Skeletal muscle tissue (tissue), 4 donors: Measurements from ENCODE around the gene IGSF21. TPM values are rescaled to one million over a fixed set of nuclear protein-coding genes. Genes with fewer than 3 reads are reported as not detected.

Experiments used
- H3K27ac ChIP-seq: one replicate; pipeline ENCODE4 v1.7.0; 2013; ENCODE audit warnings: mild to moderate bottlenecking, low read depth, low read length, inconsistent platforms
- H3K27me3 ChIP-seq, 3 donors: one replicate each; pipeline ENCODE4 v1.7.0; 2013; ENCODE audit warnings: low read length in 3 of 3; ENCODE audit not compliant: control insufficient read depth in 3 of 3, insufficient read depth in 3 of 3
- H3K36me3 ChIP-seq, 3 donors: one replicate each; pipeline ENCODE4 v1.7.0; 2013; ENCODE audit warnings: low read length in 3 of 3; ENCODE audit not compliant: control insufficient read depth in 3 of 3, insufficient read depth in 3 of 3
- H3K4me1 ChIP-seq, 3 donors: one replicate each; pipeline ENCODE4 v1.7.0; 2013; ENCODE audit warnings: low read length in 3 of 3, mild to moderate bottlenecking in 3 of 3; ENCODE audit not compliant: control insufficient read depth in 3 of 3, insufficient read depth in 3 of 3
- H3K4me3 ChIP-seq, 3 donors: one replicate each; pipeline ENCODE4 v1.7.0; 2013; ENCODE audit warnings: low read length in 3 of 3
- H3K9ac ChIP-seq, 3 donors: one replicate each; pipeline ENCODE4 v1.7.0; 2013; ENCODE audit warnings: low read length in 3 of 3, mild to moderate bottlenecking in 3 of 3, moderate library complexity in 2 of 3, low read depth in 1 of 3
- H3K9me3 ChIP-seq, 3 donors: one replicate each; pipeline ENCODE4 v1.7.0; 2013; ENCODE audit warnings: low read length in 3 of 3; ENCODE audit not compliant: control insufficient read depth in 3 of 3
- total RNA-seq: library from RNA; depleted of rRNA; stranded (reverse); fragments of >200 nt; gene quantifications from one replicate; pipeline ENCODE4 v1.2.3, GENCODE V29; 2014
- donor health status: Osteomylitis.

The IGSF21 gene
- total RNA-seq, 1 donor from 2014 or later, result not detected

DNA sequence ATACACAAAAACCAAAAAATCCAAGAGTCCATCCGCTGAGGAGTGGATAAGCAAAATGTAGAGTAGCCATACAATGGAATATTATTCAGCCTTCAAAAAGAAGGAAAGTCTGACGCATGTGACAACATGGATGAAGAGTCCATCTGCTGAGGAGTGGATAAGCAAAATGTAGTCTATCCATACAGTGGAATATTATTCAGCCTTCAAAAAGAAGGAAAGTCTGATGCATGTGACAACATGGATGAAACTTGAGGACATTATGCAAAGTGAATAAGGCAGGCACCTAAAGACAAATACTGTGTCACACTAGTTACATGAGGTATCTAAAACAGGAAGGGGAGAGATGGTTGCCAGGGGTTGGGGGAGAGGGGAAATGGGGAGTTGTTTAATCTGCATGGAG is 14.0 kb upstream of the IGSF21 start:
- no peak overlapping the region for H3K27ac ChIP-seq
- peaks cover 10 to 30% (median 24%) of the 10 kb centered on the region in 3 donors for H3K27me3 ChIP-seq
- no peak overlapping the region for H3K9ac ChIP-seq
- no peaks in the 10 kb centered on the region for H3K4me1 ChIP-seq
- no peak overlapping the region for H3K4me3 ChIP-seq
- H3K36me3 ChIP-seq, result no peaks in the 10 kb centered on the region
- peaks cover 0 to 3% (median 0%) of the 10 kb centered on the region in 3 donors for H3K9me3 ChIP-seq

DNA sequence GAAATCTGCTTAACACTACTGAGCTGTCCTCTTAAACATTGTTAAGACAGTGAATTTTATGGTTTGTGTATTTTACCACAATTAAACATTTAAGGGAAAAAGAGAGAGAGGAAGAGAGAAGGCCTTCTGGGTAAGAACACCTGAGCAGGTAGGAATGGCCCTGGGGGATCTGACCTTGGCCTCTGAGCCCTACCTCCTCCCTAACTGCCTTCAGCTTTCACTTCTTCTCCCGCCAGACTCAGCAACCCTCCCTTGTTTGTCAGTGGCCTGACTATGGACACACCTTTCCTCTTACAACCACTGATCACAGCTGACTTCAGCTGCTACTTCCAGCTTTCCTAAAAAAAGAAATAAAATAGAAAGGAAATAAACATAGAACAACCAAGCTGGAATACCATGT is 13.5 kb upstream of the IGSF21 start:
- Histone ChIP-seq H3K4me1 (no peaks in the 10 kb centered on the region), H3K36me3 (no peaks in the 10 kb centered on the region), H3K9me3 (peaks cover 0 to 4% (median 0%) of the 10 kb centered on the region in 3 donors), H3K4me3 (no peak overlapping the region), H3K27ac (no peak overlapping the region), H3K27me3 (peaks cover 10 to 30% (median 25%) of the 10 kb centered on the region in 3 donors), H3K9ac (no peak overlapping the region)

DNA sequence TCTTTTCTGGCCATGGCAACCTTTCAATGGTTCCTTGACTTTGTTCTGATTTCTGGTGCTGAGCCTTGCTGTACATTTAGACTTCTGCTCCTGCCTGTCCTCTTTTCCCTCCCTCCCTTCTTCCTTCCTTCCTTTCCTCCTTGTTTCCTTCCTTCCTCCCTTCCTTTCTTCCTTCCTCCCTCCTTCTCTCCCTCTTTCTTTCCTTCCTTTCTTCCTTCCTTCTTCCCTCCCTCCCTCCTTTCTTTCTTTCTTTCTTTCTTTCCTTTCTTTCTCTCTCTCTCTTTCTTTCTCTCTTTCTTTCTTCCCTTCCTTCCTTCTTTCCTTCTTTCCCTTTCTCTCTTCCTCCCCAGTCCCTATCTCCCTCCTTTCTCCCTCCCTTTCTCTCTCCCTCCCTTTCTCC is 10.4 kb upstream of the IGSF21 start:
- H3K9me3 ChIP-seq, result peaks cover 0 to 4% (median 0%) of the 10 kb centered on the region in 3 donors
- peaks cover 10 to 24% (median 21%) of the 10 kb centered on the region in 3 donors for H3K27me3 ChIP-seq

DNA sequence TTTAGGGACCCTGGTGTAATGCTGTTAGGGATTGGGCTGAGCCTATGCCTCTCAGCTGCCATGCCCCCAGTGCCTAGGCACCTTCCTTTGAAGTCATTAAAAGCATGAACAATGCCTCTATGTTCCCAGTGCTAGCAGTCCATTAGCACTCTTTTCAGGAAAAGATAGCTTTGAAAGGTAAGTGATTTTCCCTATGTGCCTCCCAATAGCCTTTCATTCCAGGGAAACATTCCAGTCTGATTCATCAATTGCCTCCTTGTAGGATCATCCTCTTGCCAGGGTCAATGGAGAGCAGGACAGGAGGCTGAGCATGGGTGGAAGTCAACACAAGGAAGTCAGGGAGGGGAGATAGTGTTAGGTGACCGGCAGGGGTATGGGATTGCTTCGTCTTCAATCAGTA is 8.6 kb upstream of the IGSF21 start:
- H3K36me3 ChIP-seq, result no peaks in the 10 kb centered on the region
- H3K9me3 ChIP-seq, result peaks cover 0 to 4% (median 0%) of the 10 kb centered on the region in 3 donors
- H3K27me3 ChIP-seq, result peaks cover 10 to 33% (median 21%) of the 10 kb centered on the region in 3 donors
- H3K4me1 ChIP-seq, result no peaks in the 10 kb centered on the region
- H3K9ac ChIP-seq, result no peak overlapping the region
- no peak overlapping the region for H3K4me3 ChIP-seq
- H3K27ac ChIP-seq, result no peak overlapping the region

More for the DNA sequence above, 10.4 kb upstream of the IGSF21 start:
- Histone ChIP-seq H3K4me3 (no peak overlapping the region), H3K4me1 (no peaks in the 10 kb centered on the region), H3K27ac (no peak overlapping the region), H3K36me3 (no peaks in the 10 kb centered on the region), H3K9ac (no peak overlapping the region)

DNA sequence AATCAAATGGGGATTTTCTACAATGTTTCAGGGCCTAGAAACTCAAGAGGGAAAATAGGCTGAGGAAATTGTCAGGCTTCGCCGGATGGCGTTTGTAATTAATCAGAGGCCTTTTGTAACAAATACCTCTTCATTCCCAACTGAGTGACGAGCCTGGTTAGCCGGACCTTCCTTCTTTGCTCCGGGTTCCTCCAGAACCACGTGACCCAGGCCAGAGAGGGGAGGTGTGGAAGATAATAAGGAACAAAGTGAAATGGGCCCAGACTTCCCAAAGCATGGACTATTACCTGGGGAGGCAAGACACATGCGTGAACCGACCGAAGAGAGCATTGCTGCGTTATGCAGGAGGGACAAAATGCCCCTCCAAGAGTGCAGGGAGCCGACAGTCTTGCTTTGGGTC is 7.5 kb upstream of the IGSF21 start:
- Histone ChIP-seq H3K4me3 (no peak overlapping the region), H3K9me3 (peaks cover 0 to 4% (median 0%) of the 10 kb centered on the region in 3 donors), H3K27me3 (peaks cover 11 to 43% (median 28%) of the 10 kb centered on the region in 3 donors), H3K4me1 (no peaks in the 10 kb centered on the region), H3K9ac (no peak overlapping the region), H3K36me3 (no peaks in the 10 kb centered on the region), H3K27ac (no peak overlapping the region)

DNA sequence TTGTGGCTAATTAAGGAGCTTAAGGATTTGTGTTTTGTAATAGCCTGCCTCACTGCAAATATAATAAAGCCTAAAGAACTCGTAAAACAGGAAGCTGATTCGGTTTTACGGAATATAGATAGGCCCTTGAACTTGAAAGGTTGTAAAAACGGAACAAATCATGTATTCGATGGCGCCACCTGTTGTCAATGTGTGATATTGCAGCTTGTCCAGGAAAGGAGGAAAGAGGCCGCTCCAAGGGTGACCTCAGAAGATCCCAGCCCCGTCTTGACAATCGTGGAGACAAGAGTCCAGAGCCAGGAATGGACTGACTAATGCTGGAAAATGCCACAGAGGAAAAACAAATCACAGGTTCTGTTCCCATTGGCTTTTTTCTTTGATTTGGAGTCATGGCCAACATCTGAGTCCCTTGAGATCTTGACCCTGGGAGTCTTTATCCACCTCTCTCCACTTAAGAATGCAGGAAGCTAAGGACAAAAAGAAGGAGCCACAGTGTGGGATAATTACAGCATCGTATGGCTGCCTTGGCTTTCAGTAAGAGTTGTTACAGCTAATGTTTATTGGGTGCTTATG is 7.0 kb upstream of the IGSF21 start:
- Histone ChIP-seq H3K4me3 (no peak overlapping the region), H3K36me3 (no peaks in the 10 kb centered on the region), H3K9me3 (peaks cover 0 to 4% (median 0%) of the 10 kb centered on the region in 3 donors), H3K27me3 (peaks cover 10 to 49% (median 29%) of the 10 kb centered on the region in 3 donors), H3K9ac (no peak overlapping the region), H3K27ac (no peak overlapping the region), H3K4me1 (no peaks in the 10 kb centered on the region)

DNA sequence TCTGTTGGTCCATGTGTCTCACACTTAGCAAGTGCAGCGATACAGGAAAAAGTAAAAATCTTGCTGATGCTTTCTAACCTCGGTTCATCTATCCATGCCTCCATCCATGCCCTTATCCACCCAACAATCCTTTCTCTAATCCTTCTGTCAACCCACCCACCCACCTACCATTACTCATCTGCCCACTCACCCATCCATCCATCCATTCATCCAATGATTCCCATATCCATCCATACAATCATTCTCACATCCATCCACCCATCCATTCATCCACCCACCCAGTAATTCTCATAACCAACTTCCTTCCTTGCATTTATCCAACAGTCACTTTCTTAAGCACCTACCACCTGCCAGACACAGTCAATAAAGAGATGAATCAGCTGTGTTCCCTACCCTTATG is 6.1 kb upstream of the IGSF21 start:
- Histone ChIP-seq H3K9me3 (peaks cover 0 to 4% (median 0%) of the 10 kb centered on the region in 3 donors), H3K27me3 (peaks cover 18 to 57% (median 37%) of the 10 kb centered on the region in 3 donors), H3K27ac (no peak overlapping the region), H3K36me3 (no peaks in the 10 kb centered on the region), H3K4me3 (no peak overlapping the region), H3K9ac (no peak overlapping the region), H3K4me1 (no peaks in the 10 kb centered on the region)

DNA sequence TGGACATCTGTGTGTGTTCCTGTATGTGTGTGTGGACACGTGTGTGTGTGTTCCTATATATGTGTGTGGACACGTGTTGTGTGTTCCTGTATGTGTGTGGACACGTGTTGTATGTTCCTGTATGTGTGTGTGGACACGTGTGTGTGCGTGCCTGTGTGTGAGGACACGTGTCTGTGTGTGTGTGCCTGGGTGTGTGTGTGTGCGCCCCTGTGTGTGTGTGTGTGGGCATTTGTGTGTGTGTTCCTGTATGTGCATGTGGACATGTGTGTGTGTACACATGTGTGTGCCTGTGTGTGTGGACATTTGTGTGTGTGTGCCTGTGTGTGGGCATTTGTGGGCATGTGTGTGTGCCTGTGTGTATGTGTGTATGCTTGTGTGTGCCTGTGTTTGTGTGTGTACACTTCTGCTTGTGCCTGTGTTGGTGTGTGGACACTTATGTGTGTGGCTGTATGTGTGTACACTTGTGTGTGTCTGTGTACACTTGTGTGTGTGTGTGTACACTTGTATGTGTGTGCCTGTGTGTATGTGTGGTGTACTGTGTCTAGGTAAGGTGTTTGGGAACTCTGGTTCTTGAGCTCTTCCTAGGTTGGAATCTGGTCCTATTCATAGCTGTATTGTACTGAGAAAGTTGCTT is 3.7 kb upstream of the IGSF21 start:
- Histone ChIP-seq H3K4me3 (no peak overlapping the region), H3K27me3 (peaks cover 34 to 72% (median 47%) of the 10 kb centered on the region in 3 donors)

DNA sequence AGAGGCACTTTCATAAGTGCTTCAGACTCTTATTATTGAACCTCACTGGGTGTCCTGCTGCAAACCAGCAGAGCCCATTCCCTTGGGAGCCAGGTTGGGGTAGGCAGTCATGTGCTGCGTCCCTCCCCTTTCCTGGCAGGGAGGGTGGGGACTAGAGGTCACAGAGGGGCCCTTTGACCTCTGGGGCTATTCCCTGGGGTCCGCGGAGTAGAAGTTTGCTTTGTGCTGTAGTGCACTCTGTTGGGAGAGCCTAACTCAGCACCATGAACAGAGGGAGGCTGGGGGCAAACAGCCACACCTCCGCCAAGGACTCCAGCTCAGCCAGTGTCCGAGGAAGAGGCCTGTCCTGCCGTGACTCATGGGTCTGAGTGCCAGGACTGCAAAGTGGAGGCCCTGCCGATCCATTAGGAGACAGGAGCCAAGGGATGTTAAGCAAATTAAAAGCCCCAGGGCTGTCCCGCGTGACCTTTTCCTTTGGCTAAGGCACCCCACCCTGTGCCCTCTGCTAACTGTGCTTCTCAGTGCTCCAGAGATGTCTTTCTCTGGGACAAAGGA is 3.0 kb upstream of the IGSF21 start:
- peaks cover 41 to 79% (median 55%) of the 10 kb centered on the region in 3 donors for H3K27me3 ChIP-seq
- H3K36me3 ChIP-seq, result no peaks in the 10 kb centered on the region
- no peak overlapping the region for H3K27ac ChIP-seq
- peaks cover 0 to 20% (median 10%) of the 10 kb centered on the region in 3 donors for H3K4me1 ChIP-seq
- no peak overlapping the region for H3K9ac ChIP-seq
- no peak overlapping the region for H3K4me3 ChIP-seq
- no peaks in the 10 kb centered on the region for H3K9me3 ChIP-seq

More for the DNA sequence above, 3.7 kb upstream of the IGSF21 start:
- Histone ChIP-seq H3K9ac (no peak overlapping the region), H3K4me1 (peaks cover 0 to 13% (median 10%) of the 10 kb centered on the region in 3 donors), H3K9me3 (no peaks in the 10 kb centered on the region), H3K27ac (no peak overlapping the region), H3K36me3 (no peaks in the 10 kb centered on the region)

DNA sequence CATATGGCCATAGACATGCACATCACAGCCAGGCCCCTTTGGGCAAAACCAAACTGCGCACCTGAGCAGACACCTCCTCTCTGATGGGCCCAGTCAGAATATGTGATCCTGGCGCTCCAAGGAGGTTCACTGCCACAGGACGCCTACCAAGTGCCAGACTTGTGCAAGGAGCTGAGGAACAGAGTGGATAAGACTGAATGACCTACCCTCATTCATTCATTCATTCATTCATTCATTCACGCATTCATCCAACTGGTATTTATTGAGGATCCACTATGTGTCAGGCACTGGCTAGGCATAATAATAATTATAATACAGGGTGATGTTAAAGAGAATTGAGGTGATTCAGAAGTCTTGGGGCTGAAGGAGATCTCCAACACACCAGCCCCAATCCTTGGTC is 2.4 kb upstream of the IGSF21 start:
- H3K4me1 ChIP-seq, result peaks cover 2 to 24% (median 10%) of the 10 kb centered on the region in 3 donors
- H3K27ac ChIP-seq, result no peak overlapping the region
- peaks cover 46 to 82% (median 60%) of the 10 kb centered on the region in 3 donors for H3K27me3 ChIP-seq
- H3K9me3 ChIP-seq, result no peaks in the 10 kb centered on the region
- no peaks in the 10 kb centered on the region for H3K36me3 ChIP-seq
- H3K4me3 ChIP-seq, result no peak overlapping the region
- no peak overlapping the region for H3K9ac ChIP-seq
